Muscle of arm (tissue), 12 donors: ENCODE results near the gene CCN5. TPM values are rescaled to one million over a fixed set of nuclear protein-coding genes. Genes with fewer than 3 reads are reported as not detected.

ENCODE experiments used
- DNase-seq: peaks from one replicate; pipeline ENCODE4 v3.0.0-alpha.2; 2013
- polyA plus RNA-seq, 12 donors: library from polyadenylated mRNA; unstranded; fragments of 120-200 nt; gene quantifications; one replicate each; pipeline ENCODE4 v1.2.1, GENCODE V29; 2013; ENCODE audit not compliant: insufficient read length in 12 of 12

Gene CCN5
- polyA plus RNA-seq, 12 donors: 0.07 to 0.32 (median 0.14) TPM; not detected in 3

- peak; percentile 62 for DNase-seq
Measured at GRCh38 chr20:44736170-44737021, 21.2 kb downstream of the CCN5 start.

- no peak for DNase-seq
Measured at GRCh38 chr20:44737116-44737515, 21.9 kb downstream of the CCN5 start.

- peak; percentile 61 for DNase-seq
Measured at GRCh38 chr20:44738813-44739477, 23.8 kb downstream of the CCN5 start.

GRCh38 chr20:44739942-44740341, 24.8 kb downstream of the CCN5 start:
- DNase-seq: peak; percentile 19

- DNase-seq: no peak
Measured at GRCh38 chr20:44742304-44743079, 27.3 kb downstream of the CCN5 start.

GRCh38 chr20:44743080-44743701, 28.0 kb downstream of the CCN5 start:
- DNase-seq: no peak

- DNase-seq: no peak
Measured at GRCh38 chr20:44743916-44744655, 28.9 kb downstream of the CCN5 start.

GRCh38 chr20:44745122-44745597, 30.0 kb downstream of the CCN5 start:
- no peak for DNase-seq

GRCh38 chr20:44745598-44746366, 30.6 kb downstream of the CCN5 start, which contains the start of gene KCNK15:
Gene KCNK15, plus strand, starts transcription at chr20:44745865. Its CDS starts 46 bp downstream, at chr20:44745911.
- peak; percentile 23 for DNase-seq

- no peak for DNase-seq
Measured at GRCh38 chr20:44746367-44747165, 31.4 kb downstream of the CCN5 start.

- peak; percentile 65 for DNase-seq
Measured at GRCh38 chr20:44747166-44748004, 32.2 kb downstream of the CCN5 start.

- peak; percentile 39 for DNase-seq
Measured at GRCh38 chr20:44748005-44748370, 32.8 kb downstream of the CCN5 start.

GRCh38 chr20:44750081-44750805, 35.1 kb downstream of the CCN5 start:
- no peak for DNase-seq

- no peak for DNase-seq
Measured at GRCh38 chr20:44752099-44752931, 37.1 kb downstream of the CCN5 start.

- DNase-seq: no peak
Measured at GRCh38 chr20:44754554-44754953, 39.4 kb downstream of the CCN5 start.

GRCh38 chr20:44756011-44756688, 41.0 kb downstream of the CCN5 start:
- DNase-seq: no peak
